ENCODE data around the gene NUP37. TPM values are rescaled to one million over a fixed set of nuclear protein-coding genes. Genes with fewer than 3 reads are reported as not detected.
A peak's percentile ranks its signal among the peaks of the same experiment; 100 is the strongest.
"Not testable (repeated sequence)": the region's sequence is repeated elsewhere in the genome, so short reads cannot be mapped to it uniquely, and the experiment has no call there.

Gene NUP37, protein sequence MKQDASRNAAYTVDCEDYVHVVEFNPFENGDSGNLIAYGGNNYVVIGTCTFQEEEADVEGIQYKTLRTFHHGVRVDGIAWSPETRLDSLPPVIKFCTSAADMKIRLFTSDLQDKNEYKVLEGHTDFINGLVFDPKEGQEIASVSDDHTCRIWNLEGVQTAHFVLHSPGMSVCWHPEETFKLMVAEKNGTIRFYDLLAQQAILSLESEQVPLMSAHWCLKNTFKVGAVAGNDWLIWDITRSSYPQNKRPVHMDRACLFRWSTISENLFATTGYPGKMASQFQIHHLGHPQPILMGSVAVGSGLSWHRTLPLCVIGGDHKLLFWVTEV
- polyA plus RNA-seq (2013, experiment 1 of 2) = 58.2 TPM
- 66.0 TPM for polyA plus RNA-seq (2013, experiment 2 of 2)

DNA sequence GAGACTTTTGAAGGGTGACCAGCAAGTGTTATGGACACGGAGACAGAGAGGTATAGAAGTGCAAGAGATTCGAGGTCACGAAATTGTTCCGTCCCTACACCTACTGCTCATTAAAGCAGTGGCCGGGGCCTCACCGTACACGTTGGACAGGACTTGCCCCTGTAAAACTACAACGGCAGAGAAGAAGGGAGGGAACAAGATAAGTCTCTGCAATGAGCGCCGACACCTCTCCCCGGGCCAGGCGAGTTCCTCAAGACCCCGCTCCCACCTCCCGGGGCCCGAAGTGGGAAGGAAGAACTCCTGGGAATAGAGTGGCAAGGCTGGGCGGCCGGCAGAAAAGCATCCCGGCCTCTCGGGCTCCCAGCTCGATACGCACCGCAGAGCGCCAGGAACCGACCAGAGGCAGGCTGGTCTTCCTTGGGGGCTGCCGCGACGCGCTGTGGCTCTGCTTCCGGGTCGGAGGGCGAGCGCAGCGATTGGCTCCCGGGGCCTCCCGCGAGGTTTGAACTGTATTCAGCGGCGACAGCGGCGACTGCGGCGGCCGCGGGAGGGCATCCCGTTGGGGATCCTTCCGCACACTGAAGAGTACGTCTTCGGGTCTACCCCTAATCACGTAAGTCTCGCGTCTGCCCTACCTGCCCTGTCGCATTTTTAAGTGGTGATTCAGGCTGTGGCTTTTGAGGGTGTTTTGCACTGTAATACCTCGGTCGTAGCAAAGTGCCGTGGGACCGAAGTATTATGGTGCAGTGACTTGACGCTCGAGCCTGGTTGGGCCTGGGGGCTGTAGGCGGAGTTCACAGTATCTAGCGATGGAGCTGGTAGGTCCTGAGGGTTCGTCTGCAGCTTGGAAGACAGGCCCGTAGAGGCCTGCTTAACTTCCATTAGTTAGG lies at the start of gene NUP37, which contains the start of gene PARPBP:
Gene NUP37, minus strand, starts transcription at position 441 of the 890 bp plus-strand sequence. CDS start 1,596 bp downstream, outside the sequence.
Gene PARPBP, plus strand, starts transcription at position 510 of the 890 bp plus-strand sequence. CDS start 3,706 bp downstream, outside the sequence.
- H3K4me1 ChIP-seq (ENCODE audit: control insufficient read depth, insufficient read depth, low read length, poor library complexity, severe bottlenecking) = no peaks in the 10 kb centered on the region
- no peaks in the 10 kb centered on the region for H3K9me3 ChIP-seq (ENCODE audit: control insufficient read depth, low read length)
- H3K4me3 ChIP-seq (ENCODE audit: extremely low read depth, insufficient read depth, low read length, poor library complexity, severe bottlenecking) = peak within 1 kb of the TSS; percentile 87
- WGBS, 2 experiments (ENCODE audit: insufficient coverage in 2 of 2) = 0% methylated on average over 37 to 44 of the region's 62 CpGs
- H3K36me3 ChIP-seq (ENCODE audit: control insufficient read depth, insufficient read depth, low read length) = peaks cover 29% of the 10 kb centered on the region
- peak within 1 kb of the TSS; percentile 85 for H3K27ac ChIP-seq (ENCODE audit: low read depth, low read length, severe bottlenecking)

DNA sequence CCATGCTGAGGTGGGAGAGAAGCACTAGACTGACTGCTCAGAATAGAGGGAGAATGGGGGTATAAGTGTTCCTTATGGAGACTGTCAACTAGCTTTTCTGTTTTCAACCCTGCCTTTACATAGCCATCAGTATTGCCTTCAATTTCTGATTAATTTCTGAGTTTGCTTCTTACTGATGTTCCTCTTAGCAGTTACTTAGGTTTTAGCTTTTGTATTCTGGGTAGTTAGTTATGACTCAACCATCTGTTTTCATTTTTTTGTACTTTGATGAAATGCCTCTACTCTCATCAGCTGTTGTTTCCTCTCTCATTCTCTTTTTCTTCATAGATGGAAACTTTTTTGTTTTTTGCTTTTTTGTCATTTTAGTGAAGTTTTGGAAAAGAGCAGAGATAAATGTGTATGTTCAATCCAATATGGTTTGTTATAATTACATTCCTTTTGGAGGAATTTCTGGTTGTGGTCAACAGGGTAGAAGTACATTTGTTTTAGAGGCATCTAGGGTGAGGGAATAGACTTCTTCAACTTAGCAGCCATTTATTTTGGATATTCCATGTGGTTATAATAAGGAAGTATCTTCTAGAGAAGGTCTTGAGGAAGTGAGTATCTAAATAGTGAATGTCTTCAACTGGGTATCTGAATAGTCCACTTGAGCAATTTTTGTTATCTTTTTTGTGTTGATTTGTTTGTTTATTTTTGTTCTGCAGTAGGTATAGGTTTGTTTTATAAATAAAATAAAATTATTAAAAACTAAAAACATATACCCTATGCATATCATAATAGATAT lies 48.1 kb upstream of the NUP37 start:
- no peak overlapping the region for H3K4me3 ChIP-seq (ENCODE audit: extremely low read depth, insufficient read depth, low read length, poor library complexity, severe bottlenecking)
- H3K27ac ChIP-seq (ENCODE audit: low read depth, low read length, severe bottlenecking) = no peak overlapping the region
- H3K9me3 ChIP-seq (ENCODE audit: control insufficient read depth, low read length) = no peaks in the 10 kb centered on the region
- H3K4me1 ChIP-seq (ENCODE audit: control insufficient read depth, insufficient read depth, low read length, poor library complexity, severe bottlenecking) = no peaks in the 10 kb centered on the region
- H3K36me3 ChIP-seq (ENCODE audit: control insufficient read depth, insufficient read depth, low read length) = no peaks in the 10 kb centered on the region

DNA sequence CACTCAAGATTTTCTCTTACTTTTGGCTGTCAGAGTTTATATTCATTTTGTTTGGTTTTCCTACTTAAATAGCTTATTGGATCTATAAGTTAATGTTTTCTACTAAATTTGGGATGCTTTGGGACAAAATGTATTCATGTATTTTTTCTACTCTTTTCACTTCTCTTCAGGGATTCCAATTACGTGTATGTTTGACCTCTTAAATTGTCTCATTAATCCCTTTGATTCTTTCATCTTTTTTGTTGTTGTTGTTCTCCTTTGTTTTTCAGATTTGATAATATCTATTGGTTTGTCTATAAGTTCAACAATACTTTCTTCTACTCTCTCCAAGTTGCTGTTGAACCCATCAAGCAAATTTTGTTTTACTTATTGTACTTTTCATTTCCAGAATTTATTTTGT lies 43.5 kb upstream of the NUP37 start:
- H3K36me3 ChIP-seq (ENCODE audit: control insufficient read depth, insufficient read depth, low read length) = no peaks in the 10 kb centered on the region
- H3K27ac ChIP-seq (ENCODE audit: low read depth, low read length, severe bottlenecking) = no peak overlapping the region
- no CpG with 5 or more reads among the region's 1 CpG for WGBS, 2 experiments (ENCODE audit: insufficient coverage in 2 of 2)
- H3K4me1 ChIP-seq (ENCODE audit: control insufficient read depth, insufficient read depth, low read length, poor library complexity, severe bottlenecking) = no peaks in the 10 kb centered on the region
- H3K9me3 ChIP-seq (ENCODE audit: control insufficient read depth, low read length) = no peaks in the 10 kb centered on the region
- H3K4me3 ChIP-seq (ENCODE audit: extremely low read depth, insufficient read depth, low read length, poor library complexity, severe bottlenecking) = no peak overlapping the region

DNA sequence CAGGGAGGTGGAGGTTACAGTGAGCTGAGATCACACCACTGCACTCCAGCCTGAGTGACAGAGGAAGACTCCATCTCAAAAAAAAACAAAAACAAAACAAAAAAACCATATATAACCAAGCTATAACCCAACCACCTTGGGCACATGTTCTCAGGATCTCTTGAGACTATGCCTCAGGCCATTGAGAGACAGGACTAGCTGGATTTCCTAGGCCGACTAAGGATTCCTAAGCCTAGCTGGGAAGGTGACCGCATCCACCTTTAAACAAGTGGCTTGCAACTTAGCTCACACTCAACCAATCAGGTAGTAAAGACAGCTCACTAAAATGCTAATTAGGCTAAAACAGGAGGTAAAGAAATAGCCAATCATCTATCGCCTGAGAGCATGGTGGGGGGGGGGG lies 35.3 kb upstream of the NUP37 start:
- H3K36me3 ChIP-seq (ENCODE audit: control insufficient read depth, insufficient read depth, low read length) = peaks cover 39% of the 10 kb centered on the region
- 100% methylated on average over 1 of the region's 3 CpGs; no CpG with 5 or more reads in 1 of the 2 experiments for WGBS, 2 experiments (ENCODE audit: insufficient coverage in 2 of 2)
- H3K27ac ChIP-seq (ENCODE audit: low read depth, low read length, severe bottlenecking); H3K4me1 ChIP-seq (ENCODE audit: control insufficient read depth, insufficient read depth, low read length, poor library complexity, severe bottlenecking); H3K4me3 ChIP-seq (ENCODE audit: extremely low read depth, insufficient read depth, low read length, poor library complexity, severe bottlenecking); H3K9me3 ChIP-seq (ENCODE audit: control insufficient read depth, low read length): not testable (repeated sequence)

DNA sequence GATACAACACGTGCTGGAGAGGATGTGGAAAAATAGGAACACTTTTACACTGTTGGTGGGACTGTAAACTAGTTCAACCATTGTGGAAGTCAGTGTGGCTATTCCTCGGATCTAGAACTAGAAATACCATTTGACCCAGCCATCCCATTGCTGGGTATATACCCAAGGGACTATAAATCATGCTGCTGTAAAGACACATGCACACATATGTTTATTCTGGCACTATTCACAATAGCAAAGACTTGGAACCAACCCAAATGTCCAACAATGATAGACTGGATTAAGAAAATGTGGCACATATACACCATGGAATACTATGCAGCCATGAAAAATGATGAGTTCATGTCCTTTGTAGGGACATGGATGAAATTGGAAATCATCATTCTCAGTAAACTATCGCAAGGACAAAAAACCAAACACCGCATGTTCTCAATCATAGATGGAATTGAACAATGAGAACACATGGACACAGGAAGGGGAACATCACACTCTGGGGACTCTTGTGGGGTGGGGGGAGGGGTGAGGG lies 27.2 kb upstream of the NUP37 start:
- 95 to 100% methylated on average over 1 to 2 of the region's 4 CpGs for WGBS, 2 experiments (ENCODE audit: insufficient coverage in 2 of 2)
- H3K9me3 ChIP-seq (ENCODE audit: control insufficient read depth, low read length); H3K4me3 ChIP-seq (ENCODE audit: extremely low read depth, insufficient read depth, low read length, poor library complexity, severe bottlenecking); H3K4me1 ChIP-seq (ENCODE audit: control insufficient read depth, insufficient read depth, low read length, poor library complexity, severe bottlenecking); H3K27ac ChIP-seq (ENCODE audit: low read depth, low read length, severe bottlenecking): not testable (repeated sequence)
- peaks cover 22% of the 10 kb centered on the region for H3K36me3 ChIP-seq (ENCODE audit: control insufficient read depth, insufficient read depth, low read length)

DNA sequence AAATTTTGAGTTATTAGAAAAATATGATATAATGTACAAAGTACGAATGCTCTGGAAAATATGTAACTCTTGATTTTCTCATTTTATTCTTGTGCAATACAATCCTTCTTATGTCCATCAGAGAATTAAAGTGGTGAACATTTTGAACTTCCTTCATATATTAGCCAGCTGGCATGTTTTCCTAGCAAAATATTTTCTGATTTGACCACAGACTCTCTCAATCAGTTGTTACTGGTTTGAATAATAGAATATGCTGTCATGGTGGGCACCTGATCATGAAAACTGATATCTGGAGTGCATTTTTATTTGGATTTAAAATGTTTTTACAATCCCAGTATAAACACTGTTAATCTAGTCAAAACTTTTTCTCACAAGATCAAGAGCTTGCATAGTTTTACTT lies 24.3 kb upstream of the NUP37 start:
- no CpG with 5 or more reads among the region's 1 CpG for WGBS, 2 experiments (ENCODE audit: insufficient coverage in 2 of 2)

DNA sequence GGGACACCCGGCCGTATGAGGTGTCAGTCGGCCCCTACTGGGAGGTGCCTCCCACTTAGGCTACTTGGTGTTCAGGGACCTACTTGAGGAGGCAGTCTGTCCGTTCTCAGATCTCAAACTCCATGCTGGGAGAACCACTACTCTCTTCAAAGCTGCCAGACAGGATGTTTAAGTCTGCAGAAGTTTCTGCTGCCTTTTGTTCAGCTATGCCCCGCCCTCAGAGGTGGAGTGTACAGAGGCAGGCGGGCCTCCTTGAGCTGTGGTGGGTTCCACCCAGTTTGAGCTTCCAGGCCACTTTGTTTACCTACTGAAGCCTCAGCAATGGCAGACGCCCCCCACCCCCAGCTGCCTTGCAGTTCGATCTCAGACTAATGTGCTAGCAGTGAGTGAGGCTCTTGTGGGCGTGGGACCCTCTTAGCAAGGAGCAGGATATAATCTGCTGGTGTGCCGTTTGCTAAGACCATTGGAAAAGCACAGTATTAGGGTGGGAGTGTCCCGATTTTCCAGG lies 23.0 kb upstream of the NUP37 start:
- H3K9me3 ChIP-seq (ENCODE audit: control insufficient read depth, low read length); H3K36me3 ChIP-seq (ENCODE audit: control insufficient read depth, insufficient read depth, low read length); H3K27ac ChIP-seq (ENCODE audit: low read depth, low read length, severe bottlenecking); H3K4me1 ChIP-seq (ENCODE audit: control insufficient read depth, insufficient read depth, low read length, poor library complexity, severe bottlenecking); H3K4me3 ChIP-seq (ENCODE audit: extremely low read depth, insufficient read depth, low read length, poor library complexity, severe bottlenecking): not testable (repeated sequence)
- WGBS, 2 experiments (ENCODE audit: insufficient coverage in 2 of 2) = 88 to 92% methylated on average over 8 to 9 of the region's 11 CpGs

More for the DNA sequence above, 24.3 kb upstream of the NUP37 start:
- peaks cover 5% of the 10 kb centered on the region for H3K36me3 ChIP-seq (ENCODE audit: control insufficient read depth, insufficient read depth, low read length)
- H3K9me3 ChIP-seq (ENCODE audit: control insufficient read depth, low read length) = no peaks in the 10 kb centered on the region
- H3K4me1 ChIP-seq (ENCODE audit: control insufficient read depth, insufficient read depth, low read length, poor library complexity, severe bottlenecking) = no peaks in the 10 kb centered on the region
- no peak overlapping the region for H3K27ac ChIP-seq (ENCODE audit: low read depth, low read length, severe bottlenecking)
- no peak overlapping the region for H3K4me3 ChIP-seq (ENCODE audit: extremely low read depth, insufficient read depth, low read length, poor library complexity, severe bottlenecking)

DNA sequence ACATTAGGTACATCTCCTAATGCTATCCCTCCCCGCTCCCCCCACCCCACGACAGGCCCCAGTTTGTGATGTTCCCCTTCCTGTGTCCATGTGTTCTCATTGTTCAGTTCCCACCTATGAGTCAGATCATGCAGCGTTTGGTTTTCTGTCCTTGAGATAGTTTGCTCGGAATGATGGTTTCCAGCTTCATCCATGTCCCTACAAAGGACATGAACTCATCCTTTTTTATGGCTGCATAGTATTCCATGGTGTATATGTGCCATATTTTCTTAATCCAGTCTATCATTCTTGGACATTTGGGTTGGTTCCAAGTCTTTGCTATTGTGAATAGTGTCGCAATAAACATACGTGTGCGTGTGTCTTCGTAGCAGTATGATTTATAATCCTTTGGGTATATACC lies 17.7 kb upstream of the NUP37 start:
- not testable (repeated sequence) for H3K4me3 ChIP-seq (ENCODE audit: extremely low read depth, insufficient read depth, low read length, poor library complexity, severe bottlenecking); H3K9me3 ChIP-seq (ENCODE audit: control insufficient read depth, low read length); H3K4me1 ChIP-seq (ENCODE audit: control insufficient read depth, insufficient read depth, low read length, poor library complexity, severe bottlenecking); H3K27ac ChIP-seq (ENCODE audit: low read depth, low read length, severe bottlenecking)
- 100% methylated on average over 1 of the region's 8 CpGs; no CpG with 5 or more reads in 1 of the 2 experiments for WGBS, 2 experiments (ENCODE audit: insufficient coverage in 2 of 2)
- peaks cover 14% of the 10 kb centered on the region for H3K36me3 ChIP-seq (ENCODE audit: control insufficient read depth, insufficient read depth, low read length)

DNA sequence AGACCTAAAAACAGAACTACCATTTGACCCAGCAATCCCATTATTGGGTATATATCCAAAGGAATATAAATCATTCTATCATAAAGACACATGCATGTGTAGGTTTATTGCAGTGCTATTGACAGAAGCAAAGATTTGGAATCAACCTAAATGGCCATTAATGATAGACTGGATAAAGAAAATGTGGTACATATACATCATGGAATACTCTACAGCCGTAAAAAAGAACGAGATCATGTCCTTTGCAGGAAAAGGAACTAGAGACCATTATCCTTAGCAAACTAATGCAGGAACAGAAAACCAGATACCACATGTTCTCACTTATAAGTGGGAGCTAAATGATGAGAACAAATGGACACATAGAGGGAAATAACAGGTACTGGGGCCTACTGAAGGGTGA lies 11.5 kb upstream of the NUP37 start:
- no CpG with 5 or more reads among the region's 2 CpGs for WGBS, 2 experiments (ENCODE audit: insufficient coverage in 2 of 2)

DNA sequence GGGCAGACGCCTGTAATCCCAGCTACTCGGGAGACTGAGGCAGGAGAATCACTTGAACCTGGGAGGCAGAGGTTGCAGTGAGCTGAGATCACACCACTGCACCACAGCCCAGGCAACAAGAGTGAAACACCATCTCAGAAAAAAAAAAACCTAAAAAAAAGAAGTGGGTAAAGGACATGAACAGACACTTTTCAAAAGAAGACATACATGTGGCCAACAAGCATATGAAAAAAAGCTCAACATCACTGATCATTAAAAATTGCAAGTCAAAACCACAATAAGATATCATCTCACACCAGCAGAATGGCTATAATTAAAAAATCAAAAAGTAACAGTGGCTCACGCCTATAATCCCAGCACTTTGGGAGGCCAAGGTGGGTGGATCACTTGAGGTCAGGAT lies 10.8 kb upstream of the NUP37 start:
- not testable (repeated sequence) for H3K4me1 ChIP-seq (ENCODE audit: control insufficient read depth, insufficient read depth, low read length, poor library complexity, severe bottlenecking)
- WGBS, 2 experiments (ENCODE audit: insufficient coverage in 2 of 2) = 86 to 100% methylated on average over 1 of the region's 3 CpGs

More for the DNA sequence above, 11.5 kb upstream of the NUP37 start:
- not testable (repeated sequence) for H3K4me1 ChIP-seq (ENCODE audit: control insufficient read depth, insufficient read depth, low read length, poor library complexity, severe bottlenecking); H3K4me3 ChIP-seq (ENCODE audit: extremely low read depth, insufficient read depth, low read length, poor library complexity, severe bottlenecking); H3K27ac ChIP-seq (ENCODE audit: low read depth, low read length, severe bottlenecking); H3K9me3 ChIP-seq (ENCODE audit: control insufficient read depth, low read length)
- peaks cover 34% of the 10 kb centered on the region for H3K36me3 ChIP-seq (ENCODE audit: control insufficient read depth, insufficient read depth, low read length)

More for the DNA sequence above, 10.8 kb upstream of the NUP37 start:
- H3K9me3 ChIP-seq (ENCODE audit: control insufficient read depth, low read length); H3K27ac ChIP-seq (ENCODE audit: low read depth, low read length, severe bottlenecking); H3K4me3 ChIP-seq (ENCODE audit: extremely low read depth, insufficient read depth, low read length, poor library complexity, severe bottlenecking): not testable (repeated sequence)
- H3K36me3 ChIP-seq (ENCODE audit: control insufficient read depth, insufficient read depth, low read length) = peaks cover 37% of the 10 kb centered on the region
